HepG2 (cell line): Measurements from ENCODE around the gene RNASE2. TPM values are rescaled to one million over a fixed set of nuclear protein-coding genes. Genes with fewer than 3 reads are reported as not detected.

Experiments used
- ATF7-NPFF ChIP-seq: sonication (generic); formaldehyde crosslinking; IDR thresholded peaks from 2 replicates; pipeline ENCODE4 v1.8.1; 2023; ENCODE audit warnings: mild to moderate bottlenecking, low read depth, missing genetic modification reagents, moderate library complexity
- ELF1 ChIP-seq: sonication (generic); formaldehyde crosslinking; IDR thresholded peaks from 2 replicates; pipeline ENCODE4 v1.4.0; 2020; ENCODE audit warnings: missing genetic modification reagents
- HCFC1 ChIP-seq: fragments of 150-350 bp; IDR thresholded peaks from 2 replicates; pipeline ENCODE4 v1.6.1; 2014; ENCODE audit warnings: low read depth, low read length
- MEF2D ChIP-seq: sonication (generic); formaldehyde crosslinking; IDR thresholded peaks from 2 replicates; pipeline ENCODE4 v1.5.1; 2020; ENCODE audit warnings: mild to moderate bottlenecking, missing genetic modification reagents
- NR3C1 ChIP-seq: sonication (generic); formaldehyde crosslinking; IDR thresholded peaks from 2 replicates; pipeline ENCODE4 v1.4.0; 2020; ENCODE audit warnings: missing genetic modification reagents
- ONECUT2 ChIP-seq: sonication (generic); formaldehyde crosslinking; IDR thresholded peaks from 2 replicates; pipeline ENCODE4 v1.4.0; 2020; ENCODE audit warnings: missing genetic modification reagents
- SMYD3 ChIP-seq: sonication (generic); formaldehyde crosslinking; IDR thresholded peaks from 2 replicates; pipeline ENCODE4 v1.8.1; 2023; ENCODE audit warnings: mild to moderate bottlenecking, missing genetic modification reagents
- ZFP36 ChIP-seq: fragments of 150-350 bp; IDR thresholded peaks from 2 replicates; pipeline ENCODE4 v1.6.1; 2018; ENCODE audit warnings: borderline replicate concordance, low read length, low read depth; ENCODE audit not compliant: partially characterized antibody
- ZIK1 ChIP-seq: sonication (generic); formaldehyde crosslinking; IDR thresholded peaks from 2 replicates; pipeline ENCODE4 v1.5.0; 2020; ENCODE audit warnings: mild to moderate bottlenecking, low read depth, missing genetic modification reagents, borderline replicate concordance
- ZNF180 ChIP-seq: sonication (generic); formaldehyde crosslinking; IDR thresholded peaks from 2 replicates; pipeline ENCODE4 v1.4.0; 2020; ENCODE audit warnings: low read depth, missing genetic modification reagents, borderline replicate concordance
- ZNF260 ChIP-seq: sonication (generic); formaldehyde crosslinking; IDR thresholded peaks from 2 replicates; pipeline ENCODE4 v1.4.0; 2020; ENCODE audit warnings: missing genetic modification reagents, low read depth, mild to moderate bottlenecking, borderline replicate concordance
- ZNF317 ChIP-seq: sonication (generic); formaldehyde crosslinking; IDR thresholded peaks from 2 replicates; pipeline ENCODE4 v1.5.0; 2020; ENCODE audit warnings: mild to moderate bottlenecking, missing genetic modification reagents
- ZNF816 ChIP-seq: sonication (generic); formaldehyde crosslinking; IDR thresholded peaks from 2 replicates; pipeline ENCODE4 v1.8.0; 2022; ENCODE audit warnings: missing genetic modification reagents, mild to moderate bottlenecking, borderline replicate concordance
- polyA plus RNA-seq, 8 experiments: library from polyadenylated mRNA; depleted of rRNA in 3 of 8; stranded (reverse) in 7 of 8; unstranded in 1 of 8; fragments of >200 nt; fragmentation: Illumina TruSeq in 4 of 8; extraction: Trizol in 4 of 8; gene quantifications; 2 replicates each; pipeline versions ENCODE4 v1.2.1 to v1.2.3, GENCODE V29; 2011 to 2016; ENCODE audit warnings: low read depth in 4 of 8, missing spikeins in 1 of 8, mixed read lengths in 1 of 8; ENCODE audit not compliant: insufficient read depth in 1 of 8
- total RNA-seq, 5 experiments: library from RNA; depleted of rRNA; stranded (reverse); fragments of >200 nt; fragmentation: Illumina TruSeq; extraction: Trizol; gene quantifications; 2 replicates each; pipeline ENCODE4 v1.2.3, GENCODE V29; 2016; ENCODE audit warnings: low read depth in 1 of 5
- TF ChIP-seq, protein P1 (sequence below): IDR thresholded peaks from 2 replicates; pipeline ENCODE4 v1.6.1; 2016; ENCODE audit warnings: low read depth, missing genetic modification reagents, missing compliant biosample characterization
- TF ChIP-seq, protein P2 (sequence below): sonication (generic); formaldehyde crosslinking; IDR thresholded peaks from 2 replicates; pipeline ENCODE4 v1.9.0; 2021; ENCODE audit warnings: missing genetic modification reagents, borderline replicate concordance
- TF ChIP-seq, protein P3 (sequence below): fragments of 450-650 bp; IDR thresholded peaks from 2 replicates; pipeline ENCODE4 v1.6.1; 2017
- TF ChIP-seq, protein P4 (sequence below): sonication (generic); formaldehyde crosslinking; IDR thresholded peaks from 2 replicates; pipeline ENCODE4 v1.4.0; 2020; ENCODE audit warnings: missing genetic modification reagents

Gene RNASE2
- total and polyA plus RNA-seq, 2 of the 13 experiments (the other 11 are each of a cell fraction or from before 2014, with no cell fraction given): 0.69 TPM; not detected in 1

DNA sequence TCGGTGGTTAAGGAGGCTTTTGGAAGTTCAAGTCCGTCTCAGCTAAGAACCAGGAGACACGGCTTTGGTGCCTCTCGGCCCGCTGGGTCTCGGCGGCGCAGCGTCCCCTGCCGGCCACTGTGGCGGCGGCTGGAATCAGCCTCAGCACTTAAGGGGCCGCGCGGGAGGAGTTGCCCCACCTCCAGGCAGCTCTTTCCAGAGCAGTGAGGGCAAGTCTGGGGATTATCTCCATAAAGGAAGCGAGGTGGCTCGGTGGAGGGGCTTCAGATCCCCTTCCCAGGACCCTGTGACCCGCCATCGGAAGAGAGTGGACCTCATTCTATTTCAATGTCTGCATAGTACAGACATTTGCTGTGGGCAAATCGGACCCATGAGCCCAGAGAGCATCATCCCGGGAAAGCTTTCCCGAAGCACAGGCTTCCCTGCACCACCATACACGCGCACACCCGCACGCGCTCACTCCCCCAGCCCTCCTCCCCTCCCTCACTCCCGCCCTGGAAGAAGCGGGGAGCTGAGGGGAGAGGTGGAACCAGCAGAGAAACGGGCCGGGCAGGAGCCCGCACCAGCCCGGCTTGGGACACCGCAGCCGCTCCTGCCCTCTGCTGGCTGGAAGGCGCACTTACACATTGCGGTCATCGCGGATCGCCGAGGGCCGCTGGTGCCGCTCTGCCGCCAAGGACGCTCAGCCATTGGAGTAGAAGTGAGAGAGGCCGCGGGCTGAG, 15.9 kb downstream of the RNASE2 start (continued):
- 0 out of 2 replicates have a peak, but pooled peaks have one; percentile 1 for TF ChIP-seq ZIK1 (CRISPR knock-in tag)
- TF ChIP-seq ZNF816 (CRISPR knock-in tag): no peak
- TF ChIP-seq ZNF317 (CRISPR knock-in tag): 0 out of 2 replicates have a peak, but pooled peaks have one; percentile 39
- TF ChIP-seq, protein P1, sequence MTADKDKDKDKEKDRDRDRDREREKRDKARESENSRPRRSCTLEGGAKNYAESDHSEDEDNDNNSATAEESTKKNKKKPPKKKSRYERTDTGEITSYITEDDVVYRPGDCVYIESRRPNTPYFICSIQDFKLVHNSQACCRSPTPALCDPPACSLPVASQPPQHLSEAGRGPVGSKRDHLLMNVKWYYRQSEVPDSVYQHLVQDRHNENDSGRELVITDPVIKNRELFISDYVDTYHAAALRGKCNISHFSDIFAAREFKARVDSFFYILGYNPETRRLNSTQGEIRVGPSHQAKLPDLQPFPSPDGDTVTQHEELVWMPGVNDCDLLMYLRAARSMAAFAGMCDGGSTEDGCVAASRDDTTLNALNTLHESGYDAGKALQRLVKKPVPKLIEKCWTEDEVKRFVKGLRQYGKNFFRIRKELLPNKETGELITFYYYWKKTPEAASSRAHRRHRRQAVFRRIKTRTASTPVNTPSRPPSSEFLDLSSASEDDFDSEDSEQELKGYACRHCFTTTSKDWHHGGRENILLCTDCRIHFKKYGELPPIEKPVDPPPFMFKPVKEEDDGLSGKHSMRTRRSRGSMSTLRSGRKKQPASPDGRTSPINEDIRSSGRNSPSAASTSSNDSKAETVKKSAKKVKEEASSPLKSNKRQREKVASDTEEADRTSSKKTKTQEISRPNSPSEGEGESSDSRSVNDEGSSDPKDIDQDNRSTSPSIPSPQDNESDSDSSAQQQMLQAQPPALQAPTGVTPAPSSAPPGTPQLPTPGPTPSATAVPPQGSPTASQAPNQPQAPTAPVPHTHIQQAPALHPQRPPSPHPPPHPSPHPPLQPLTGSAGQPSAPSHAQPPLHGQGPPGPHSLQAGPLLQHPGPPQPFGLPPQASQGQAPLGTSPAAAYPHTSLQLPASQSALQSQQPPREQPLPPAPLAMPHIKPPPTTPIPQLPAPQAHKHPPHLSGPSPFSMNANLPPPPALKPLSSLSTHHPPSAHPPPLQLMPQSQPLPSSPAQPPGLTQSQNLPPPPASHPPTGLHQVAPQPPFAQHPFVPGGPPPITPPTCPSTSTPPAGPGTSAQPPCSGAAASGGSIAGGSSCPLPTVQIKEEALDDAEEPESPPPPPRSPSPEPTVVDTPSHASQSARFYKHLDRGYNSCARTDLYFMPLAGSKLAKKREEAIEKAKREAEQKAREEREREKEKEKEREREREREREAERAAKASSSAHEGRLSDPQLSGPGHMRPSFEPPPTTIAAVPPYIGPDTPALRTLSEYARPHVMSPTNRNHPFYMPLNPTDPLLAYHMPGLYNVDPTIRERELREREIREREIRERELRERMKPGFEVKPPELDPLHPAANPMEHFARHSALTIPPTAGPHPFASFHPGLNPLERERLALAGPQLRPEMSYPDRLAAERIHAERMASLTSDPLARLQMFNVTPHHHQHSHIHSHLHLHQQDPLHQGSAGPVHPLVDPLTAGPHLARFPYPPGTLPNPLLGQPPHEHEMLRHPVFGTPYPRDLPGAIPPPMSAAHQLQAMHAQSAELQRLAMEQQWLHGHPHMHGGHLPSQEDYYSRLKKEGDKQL: 0 out of 2 replicates have a peak, but pooled peaks have one; percentile 12
- 0 out of 2 replicates have a peak, but pooled peaks have one; percentile 27 for TF ChIP-seq ZNF180 (CRISPR knock-in tag)
- no peak for TF ChIP-seq ATF7-NPFF (CRISPR knock-in tag)
- TF ChIP-seq ZFP36: no peak
- TF ChIP-seq ONECUT2 (CRISPR knock-in tag): no peak
- no peak for TF ChIP-seq ZNF260 (CRISPR knock-in tag)
- TF ChIP-seq HCFC1: 0 out of 2 replicates have a peak, but pooled peaks have one; percentile 14
- TF ChIP-seq ELF1 (CRISPR knock-in tag): no peak; the same call in none of the 2 replicates
- TF ChIP-seq, protein P2, sequence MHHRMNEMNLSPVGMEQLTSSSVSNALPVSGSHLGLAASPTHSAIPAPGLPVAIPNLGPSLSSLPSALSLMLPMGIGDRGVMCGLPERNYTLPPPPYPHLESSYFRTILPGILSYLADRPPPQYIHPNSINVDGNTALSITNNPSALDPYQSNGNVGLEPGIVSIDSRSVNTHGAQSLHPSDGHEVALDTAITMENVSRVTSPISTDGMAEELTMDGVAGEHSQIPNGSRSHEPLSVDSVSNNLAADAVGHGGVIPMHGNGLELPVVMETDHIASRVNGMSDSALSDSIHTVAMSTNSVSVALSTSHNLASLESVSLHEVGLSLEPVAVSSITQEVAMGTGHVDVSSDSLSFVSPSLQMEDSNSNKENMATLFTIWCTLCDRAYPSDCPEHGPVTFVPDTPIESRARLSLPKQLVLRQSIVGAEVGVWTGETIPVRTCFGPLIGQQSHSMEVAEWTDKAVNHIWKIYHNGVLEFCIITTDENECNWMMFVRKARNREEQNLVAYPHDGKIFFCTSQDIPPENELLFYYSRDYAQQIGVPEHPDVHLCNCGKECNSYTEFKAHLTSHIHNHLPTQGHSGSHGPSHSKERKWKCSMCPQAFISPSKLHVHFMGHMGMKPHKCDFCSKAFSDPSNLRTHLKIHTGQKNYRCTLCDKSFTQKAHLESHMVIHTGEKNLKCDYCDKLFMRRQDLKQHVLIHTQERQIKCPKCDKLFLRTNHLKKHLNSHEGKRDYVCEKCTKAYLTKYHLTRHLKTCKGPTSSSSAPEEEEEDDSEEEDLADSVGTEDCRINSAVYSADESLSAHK (CRISPR knock-in tag): no peak
- no peak for TF ChIP-seq NR3C1
- no peak for TF ChIP-seq SMYD3
- TF ChIP-seq, protein P3, sequence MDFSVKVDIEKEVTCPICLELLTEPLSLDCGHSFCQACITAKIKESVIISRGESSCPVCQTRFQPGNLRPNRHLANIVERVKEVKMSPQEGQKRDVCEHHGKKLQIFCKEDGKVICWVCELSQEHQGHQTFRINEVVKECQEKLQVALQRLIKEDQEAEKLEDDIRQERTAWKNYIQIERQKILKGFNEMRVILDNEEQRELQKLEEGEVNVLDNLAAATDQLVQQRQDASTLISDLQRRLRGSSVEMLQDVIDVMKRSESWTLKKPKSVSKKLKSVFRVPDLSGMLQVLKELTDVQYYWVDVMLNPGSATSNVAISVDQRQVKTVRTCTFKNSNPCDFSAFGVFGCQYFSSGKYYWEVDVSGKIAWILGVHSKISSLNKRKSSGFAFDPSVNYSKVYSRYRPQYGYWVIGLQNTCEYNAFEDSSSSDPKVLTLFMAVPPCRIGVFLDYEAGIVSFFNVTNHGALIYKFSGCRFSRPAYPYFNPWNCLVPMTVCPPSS: no peak
- peak; percentile 62; the same call in 1 of the 2 replicates for TF ChIP-seq MEF2D (CRISPR knock-in tag)
- TF ChIP-seq, protein P4, sequence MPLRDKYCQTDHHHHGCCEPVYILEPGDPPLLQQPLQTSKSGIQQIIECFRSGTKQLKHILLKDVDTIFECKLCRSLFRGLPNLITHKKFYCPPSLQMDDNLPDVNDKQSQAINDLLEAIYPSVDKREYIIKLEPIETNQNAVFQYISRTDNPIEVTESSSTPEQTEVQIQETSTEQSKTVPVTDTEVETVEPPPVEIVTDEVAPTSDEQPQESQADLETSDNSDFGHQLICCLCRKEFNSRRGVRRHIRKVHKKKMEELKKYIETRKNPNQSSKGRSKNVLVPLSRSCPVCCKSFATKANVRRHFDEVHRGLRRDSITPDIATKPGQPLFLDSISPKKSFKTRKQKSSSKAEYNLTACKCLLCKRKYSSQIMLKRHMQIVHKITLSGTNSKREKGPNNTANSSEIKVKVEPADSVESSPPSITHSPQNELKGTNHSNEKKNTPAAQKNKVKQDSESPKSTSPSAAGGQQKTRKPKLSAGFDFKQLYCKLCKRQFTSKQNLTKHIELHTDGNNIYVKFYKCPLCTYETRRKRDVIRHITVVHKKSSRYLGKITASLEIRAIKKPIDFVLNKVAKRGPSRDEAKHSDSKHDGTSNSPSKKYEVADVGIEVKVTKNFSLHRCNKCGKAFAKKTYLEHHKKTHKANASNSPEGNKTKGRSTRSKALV: peak; percentile 72
